GM12891 (cell line): ENCODE measurements around the gene USP50.
"Not testable (repeated sequence)": the region's sequence is repeated elsewhere in the genome, so short reads cannot be mapped to it uniquely, and the experiment has no call there.

ENCODE experiments used
- DNase-seq: peaks from one replicate; pipeline ENCODE4 v3.0.0; 2011; ENCODE audit warnings: low spot score; ENCODE audit not compliant: insufficient read length
- FAIRE-seq: peaks from 2 replicates; lab custom pipeline; 2011; peaks lifted over from hg19 to GRCh38; lab: Jason Lieb, UNC
- PAX5 ChIP-seq: IDR thresholded peaks from 2 replicates; pipeline ENCODE4 v1.6.1; 2011; ENCODE audit warnings: low read length, moderate library complexity, mild to moderate bottlenecking; ENCODE audit not compliant: insufficient read depth, severe bottlenecking
- POLR2A ChIP-seq: IDR thresholded peaks from 2 replicates; pipeline ENCODE4 v1.6.1; 2011; ENCODE audit warnings: low read depth, low read length, control low read depth
- POLR2AphosphoS5 ChIP-seq: IDR thresholded peaks from 2 replicates; pipeline ENCODE4 v1.6.1; 2011; ENCODE audit warnings: low read depth, low read length, control low read depth
- POU2F2 ChIP-seq: IDR thresholded peaks from 2 replicates; pipeline ENCODE4 v1.6.1; 2011; ENCODE audit warnings: low read depth, mild to moderate bottlenecking, control low read depth, low read length, moderate library complexity
- SPI1 ChIP-seq: IDR thresholded peaks from 2 replicates; pipeline ENCODE4 v1.6.1; 2011; ENCODE audit warnings: low read depth, low read length, control low read depth
- TAF1 ChIP-seq: IDR thresholded peaks from 2 replicates; pipeline ENCODE4 v1.6.1; 2011; ENCODE audit warnings: low read depth, low read length, control low read depth

The USP50 gene

DNA sequence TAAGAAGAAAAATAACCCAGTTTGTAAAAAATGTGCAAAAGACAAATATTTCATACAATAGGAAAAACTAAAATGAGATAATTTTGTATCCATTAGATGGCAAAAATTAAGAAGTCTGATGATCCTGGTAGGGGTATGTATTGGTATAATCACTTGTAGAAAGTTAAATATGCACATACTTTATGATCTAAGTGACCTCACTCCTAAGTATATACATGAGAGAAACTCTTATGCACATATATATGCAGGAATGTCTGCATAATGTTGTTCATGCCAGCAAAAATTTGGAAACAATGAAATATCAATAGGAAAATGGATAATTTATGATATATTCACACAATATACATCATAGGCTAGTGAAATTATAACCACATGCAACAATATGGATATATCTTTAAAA, 33.5 kb downstream of the USP50 start:
- FAIRE-seq = no peak
- no peak for DNase-seq
- no peak for TF ChIP-seq SPI1
- TF ChIP-seq POLR2AphosphoS5 = no peak
- TF ChIP-seq POLR2A = no peak
- no peak for TF ChIP-seq PAX5
- no peak for TF ChIP-seq POU2F2
- no peak for TF ChIP-seq TAF1

DNA sequence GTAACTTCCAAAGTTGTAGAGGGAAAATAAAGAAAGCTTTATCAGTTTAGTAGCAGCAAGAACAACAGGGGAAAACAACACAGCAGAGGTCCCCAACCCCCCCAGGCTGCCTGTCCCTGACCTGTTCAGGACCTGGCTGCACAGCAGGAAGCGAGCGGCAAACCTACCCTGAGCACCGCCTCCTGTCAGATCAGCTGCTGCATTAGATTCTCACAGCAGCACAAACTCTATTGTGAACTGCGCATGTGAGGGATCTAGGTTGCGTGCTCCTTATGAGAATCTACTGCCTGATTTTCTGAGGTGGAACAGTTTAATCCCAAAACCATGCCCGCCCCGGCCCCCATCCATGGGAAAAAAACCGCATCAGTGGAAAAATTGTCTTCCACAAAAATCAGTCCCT, 40.3 kb downstream of the USP50 start:
- FAIRE-seq (no peak), DNase-seq (no peak)
- TF ChIP-seq POLR2AphosphoS5 (no peak), PAX5 (no peak), SPI1 (no peak), POLR2A (no peak), TAF1 (no peak), POU2F2 (no peak)

DNA sequence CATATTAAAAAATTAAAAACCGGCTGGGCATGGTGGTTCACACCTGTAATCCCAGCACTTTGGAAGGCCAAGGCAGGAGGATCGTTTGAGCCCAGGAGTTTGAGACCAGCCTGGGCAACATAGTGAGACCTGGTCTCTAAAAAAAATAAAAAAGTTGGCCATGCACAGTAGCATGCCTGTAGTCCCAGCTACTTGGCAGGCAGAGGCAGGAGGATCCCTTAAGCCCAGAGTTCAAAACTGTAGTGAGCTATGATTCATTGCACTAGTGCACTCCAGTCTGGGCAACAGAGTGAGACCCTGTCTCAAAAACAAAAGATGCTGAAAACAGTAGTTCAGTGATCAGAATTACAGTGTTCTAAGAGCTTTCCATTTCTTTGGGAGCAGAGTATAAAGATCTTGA, 40.8 kb downstream of the USP50 start:
- not testable (repeated sequence) for DNase-seq, FAIRE-seq

DNA sequence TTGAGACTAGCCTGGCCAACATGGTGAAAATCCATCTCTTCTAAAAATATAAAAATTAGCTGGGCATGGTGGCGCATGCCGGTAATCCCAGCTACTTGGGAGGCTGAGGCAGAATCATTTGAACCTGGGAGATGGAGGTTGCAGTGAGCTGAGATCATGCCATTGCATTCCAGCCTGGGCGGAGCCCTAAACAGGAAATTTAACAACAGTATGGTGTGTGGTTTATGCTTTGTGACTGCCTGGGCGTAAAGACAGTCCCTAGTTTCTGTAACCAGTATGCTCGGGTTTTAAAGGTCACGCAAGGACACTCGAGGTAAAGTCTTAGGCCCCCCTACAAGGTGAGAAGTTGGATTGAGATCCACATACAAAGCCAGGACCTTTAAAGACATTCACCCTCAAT, 43.3 kb downstream of the USP50 start:
- DNase-seq = no peak
- TF ChIP-seq PAX5 (no peak), SPI1 (no peak), POU2F2 (no peak), POLR2A (no peak), POLR2AphosphoS5 (no peak), TAF1 (no peak)
- no peak for FAIRE-seq

DNA sequence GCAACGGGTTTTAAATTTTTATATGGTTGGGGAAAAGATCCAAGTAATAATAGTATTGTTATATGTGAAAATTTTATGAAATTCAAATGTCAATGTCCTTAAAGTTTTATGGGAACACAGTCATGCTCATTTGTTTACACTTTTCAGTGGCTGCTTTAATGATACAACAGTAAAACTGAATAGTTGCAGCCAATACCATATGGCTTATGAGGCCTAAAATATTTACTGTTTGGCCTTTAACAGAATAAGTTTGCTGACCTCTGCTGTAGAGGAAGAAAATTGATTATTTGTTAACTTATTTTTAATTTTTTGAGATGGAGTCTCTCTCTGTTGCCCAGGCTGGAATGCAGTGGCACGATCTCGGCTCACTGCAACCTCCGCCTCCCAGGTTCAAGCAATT, 44.7 kb downstream of the USP50 start:
- DNase-seq = no peak
- FAIRE-seq = no peak
- TF ChIP-seq POU2F2 (no peak), PAX5 (no peak), TAF1 (no peak), POLR2AphosphoS5 (no peak)

DNA sequence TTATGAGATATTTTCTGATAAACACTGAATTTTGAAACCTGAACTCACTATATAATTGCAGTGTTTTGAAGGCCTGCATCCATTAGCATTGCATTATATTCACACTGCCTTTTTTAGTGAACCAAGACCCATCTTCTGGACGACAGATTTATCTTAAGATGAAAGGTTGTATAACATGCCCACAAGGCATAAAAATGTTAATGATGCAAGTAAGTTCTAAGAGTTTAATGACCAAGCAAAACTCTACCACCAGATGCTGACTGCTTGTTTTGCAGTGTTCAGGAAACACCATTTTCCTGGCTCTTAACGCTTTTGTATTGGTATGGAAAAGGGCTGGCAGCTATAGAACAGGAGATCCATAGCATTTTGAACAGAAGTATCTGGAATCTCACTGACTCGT, 46.1 kb downstream of the USP50 start:
- TF ChIP-seq PAX5 = no peak
- no peak for TF ChIP-seq POLR2A
- no peak for TF ChIP-seq POU2F2
- no peak for FAIRE-seq
- no peak for DNase-seq

DNA sequence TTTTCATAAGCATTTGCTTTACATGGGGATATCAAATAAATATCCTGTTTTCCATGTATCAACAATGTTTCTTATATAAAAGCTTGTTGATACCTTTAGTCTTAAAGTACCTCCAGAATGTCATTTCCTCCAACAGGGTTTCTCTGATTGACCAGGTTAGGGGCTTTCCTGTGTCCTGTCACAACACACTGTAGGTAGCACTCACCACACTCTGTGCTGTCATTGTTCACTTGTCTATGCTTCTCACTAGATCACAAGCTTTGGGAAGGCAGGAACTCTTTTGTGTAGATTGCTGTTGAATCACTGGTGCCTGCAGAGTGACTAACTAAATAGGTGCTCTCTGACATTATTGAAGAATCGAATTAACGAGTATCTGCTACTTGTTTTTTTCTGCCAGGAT, 49.8 kb downstream of the USP50 start:
- TF ChIP-seq SPI1 (no peak), TAF1 (no peak), PAX5 (no peak), POLR2A (no peak), POLR2AphosphoS5 (no peak), POU2F2 (no peak)
- DNase-seq (no peak), FAIRE-seq (no peak)

DNA sequence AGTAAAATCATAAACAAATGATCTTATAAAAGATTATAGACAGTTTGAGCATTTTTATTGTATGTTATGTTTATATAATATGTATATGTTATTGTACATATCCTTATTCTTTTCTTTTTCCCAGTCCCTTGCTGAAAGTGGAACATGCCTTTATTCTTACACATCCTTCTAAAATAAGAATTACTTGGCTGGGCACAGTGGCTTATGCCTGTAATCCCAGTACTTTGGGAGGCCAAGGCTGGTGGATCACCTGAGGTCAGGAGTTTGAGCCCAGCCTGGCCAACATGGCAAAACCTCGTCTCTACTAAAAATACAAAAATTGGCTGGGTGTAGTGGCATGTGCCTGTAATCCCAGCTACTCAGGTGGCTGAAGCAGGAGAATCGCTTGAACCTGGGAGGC, 51.9 kb downstream of the USP50 start:
- DNase-seq, FAIRE-seq: not testable (repeated sequence)

DNA sequence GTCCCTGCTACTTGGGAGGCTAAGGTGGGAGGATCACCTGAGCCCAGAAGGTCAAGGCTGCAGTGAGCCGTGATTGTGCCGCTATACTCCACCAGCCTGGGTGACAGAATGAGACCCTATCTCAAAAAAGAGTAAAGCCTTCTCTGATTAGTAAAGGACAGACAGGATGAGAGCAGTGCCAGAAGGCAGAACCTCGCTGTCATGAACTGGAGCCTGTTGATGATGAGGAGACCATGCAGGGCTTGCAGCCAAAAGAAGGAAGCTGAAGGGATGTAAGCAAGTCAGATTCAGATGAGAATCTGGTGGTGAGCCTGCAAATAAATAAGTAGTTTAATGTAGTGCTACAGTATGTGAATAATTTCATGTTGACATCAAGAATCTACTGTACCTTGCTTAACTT, 52.8 kb downstream of the USP50 start:
- no peak for FAIRE-seq
- TF ChIP-seq SPI1 (no peak), TAF1 (no peak), POLR2A (no peak), PAX5 (no peak), POU2F2 (no peak), POLR2AphosphoS5 (no peak)
- no peak for DNase-seq

DNA sequence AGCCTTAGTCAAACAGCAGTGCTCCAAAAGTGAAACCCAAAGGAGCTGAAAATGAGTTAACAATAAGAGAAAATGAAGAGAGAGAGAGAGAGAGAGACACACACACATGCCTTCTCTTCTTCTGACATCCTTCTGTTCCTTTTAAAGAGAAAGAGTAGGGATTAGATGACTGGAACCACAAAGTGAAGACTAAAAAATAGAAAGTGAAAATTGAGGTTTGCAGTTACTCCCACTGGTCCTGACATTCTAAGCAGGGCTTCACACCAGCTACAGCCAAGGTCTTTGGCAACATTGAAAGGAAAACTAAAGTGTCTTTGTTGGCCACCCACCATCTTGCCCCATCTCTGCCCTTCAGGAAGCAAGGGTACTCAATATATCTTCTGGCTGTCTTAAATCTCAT, 59.2 kb downstream of the USP50 start:
- DNase-seq = no peak
- TF ChIP-seq TAF1 (no peak), POU2F2 (no peak), SPI1 (no peak), PAX5 (no peak)
- FAIRE-seq = peak; percentile 60

DNA sequence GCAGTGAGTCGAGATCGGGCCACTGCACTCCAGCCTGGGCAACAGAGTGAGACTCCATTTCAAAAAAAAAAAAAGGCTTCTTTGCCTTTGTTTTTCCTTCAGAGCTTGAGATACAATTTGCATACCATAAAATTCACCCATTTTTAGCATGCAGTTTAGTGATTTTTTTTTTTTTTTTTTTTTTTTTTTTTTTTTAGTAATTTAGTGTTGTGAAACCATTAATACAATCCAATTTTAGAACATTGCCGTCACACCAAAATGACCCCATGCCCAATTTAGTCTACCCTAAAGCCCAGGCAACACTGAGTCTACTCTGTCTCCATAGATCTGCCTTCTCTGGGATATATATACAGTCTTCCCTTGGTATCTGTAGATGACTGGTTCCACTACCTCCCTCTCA, 61.1 kb downstream of the USP50 start:
- DNase-seq = no peak
- no peak for FAIRE-seq
- TF ChIP-seq PAX5 (no peak), TAF1 (no peak), SPI1 (no peak)

DNA sequence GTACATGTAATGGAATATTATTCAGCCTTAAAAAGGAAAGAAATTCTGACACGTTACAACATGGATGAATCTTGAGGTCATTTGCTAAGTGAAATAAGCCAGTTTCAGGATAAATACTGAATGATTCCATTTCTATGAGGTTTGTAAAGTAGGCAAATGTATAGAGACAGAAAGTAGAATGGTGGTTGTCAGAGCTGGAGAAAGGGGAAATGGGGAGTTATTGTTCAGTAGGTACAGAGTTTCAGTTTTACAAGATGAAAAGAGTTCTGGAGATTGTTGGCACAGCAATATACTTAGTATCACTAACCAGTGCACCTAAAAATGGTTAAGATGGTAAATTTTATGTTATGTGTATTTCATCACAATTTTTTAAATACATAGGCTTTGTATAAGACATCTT, 61.7 kb downstream of the USP50 start:
- DNase-seq (no peak), FAIRE-seq (peak; percentile 54)
- no peak for TF ChIP-seq POLR2AphosphoS5
- peak; percentile 93 for TF ChIP-seq SPI1
